Fibroblast of upper back skin (primary cell): ENCODE data around the gene GPD1.
"Not testable (repeated sequence)": the region's sequence is repeated elsewhere in the genome, so short reads cannot be mapped to it uniquely, and the experiment has no call there.

Experiments
- DNase-seq: peaks from one replicate; pipeline ENCODE4 v3.0.0-alpha.2; 2013

GPD1 gene

DNA sequence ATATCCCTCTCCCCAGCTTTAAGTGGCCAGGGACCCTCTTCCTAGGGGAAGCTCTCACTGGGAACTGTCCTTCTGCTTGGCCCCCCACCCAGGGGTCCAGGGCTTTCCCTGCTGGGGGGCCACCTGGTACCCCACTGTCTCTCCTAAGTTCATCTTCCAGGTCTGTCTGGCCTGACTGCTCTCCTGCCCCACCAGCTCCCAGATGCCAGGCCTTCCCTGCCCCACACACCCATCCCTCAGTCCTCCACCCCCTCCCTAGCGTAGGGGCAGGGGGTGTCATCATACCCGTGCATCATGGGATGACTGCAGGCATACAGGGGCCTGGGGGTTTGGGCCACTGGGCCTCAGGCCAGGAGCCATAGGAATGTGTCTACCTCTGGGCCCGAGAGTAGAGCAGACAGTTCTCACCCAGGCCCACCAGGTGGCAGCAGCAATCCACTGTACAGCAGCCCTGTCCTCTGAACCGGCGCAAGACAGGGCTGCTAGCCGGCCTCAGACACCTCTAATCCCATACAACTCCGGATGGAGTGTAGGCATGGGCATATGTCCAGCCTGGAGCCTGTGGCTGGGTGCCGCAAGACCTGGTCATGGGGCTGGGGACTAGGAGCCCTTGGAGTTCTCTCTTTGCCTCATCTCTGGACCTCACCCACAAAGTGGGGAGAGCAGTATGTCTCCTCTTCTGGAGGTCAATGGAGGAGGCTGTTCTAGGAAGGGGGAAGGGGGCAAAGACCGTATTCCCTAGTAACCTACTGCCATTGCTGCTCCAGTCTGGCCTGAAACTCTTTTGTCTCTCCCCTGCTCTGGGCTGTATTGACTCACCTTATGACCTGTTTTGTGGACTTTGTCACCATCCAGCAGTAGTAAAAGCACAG, 28.6 kb upstream of the GPD1 start:
- DNase-seq, result peak; percentile 82

DNA sequence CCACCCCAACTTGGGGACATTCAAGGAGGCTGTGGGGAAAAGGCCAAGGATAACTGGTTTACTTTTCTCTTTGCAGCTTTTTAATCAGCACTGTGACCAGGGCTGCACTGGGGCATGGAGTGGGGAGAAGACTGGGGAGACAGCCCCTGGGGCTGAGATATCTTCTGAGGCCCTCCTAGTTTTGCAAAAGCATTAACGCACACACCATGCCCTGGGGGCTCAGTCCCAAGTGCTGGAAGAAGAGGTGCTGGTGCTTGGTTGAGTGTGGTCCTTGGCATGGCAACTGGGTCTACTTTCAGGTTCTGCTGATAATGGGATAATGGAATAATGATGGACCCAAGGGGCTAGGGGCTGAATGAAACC, 28.0 kb upstream of the GPD1 start:
- no peak for DNase-seq

GRCh38 chr12:50077099-50077498, 26.7 kb upstream of the GPD1 start:
- DNase-seq, result no peak

DNA sequence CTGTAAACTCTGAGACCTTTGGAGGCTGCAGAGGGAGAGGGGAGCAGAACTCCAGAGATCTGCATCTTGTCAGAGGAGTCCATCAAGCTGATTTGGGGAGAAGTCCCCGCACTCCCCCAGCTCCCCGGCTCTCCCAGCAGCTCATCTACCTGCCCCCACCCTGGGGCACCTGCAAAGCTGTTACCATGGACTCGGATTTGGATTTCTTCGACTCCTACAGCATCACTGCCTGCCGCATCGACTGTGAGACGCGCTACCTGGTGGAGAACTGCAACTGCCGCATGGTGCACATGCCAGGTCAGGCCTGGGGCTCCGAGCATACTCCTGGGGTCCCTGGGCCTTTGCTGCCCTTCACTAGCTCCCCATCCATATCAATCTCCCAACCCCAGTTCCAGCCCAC, 25.5 kb upstream of the GPD1 start:
- DNase-seq, result no peak

DNA sequence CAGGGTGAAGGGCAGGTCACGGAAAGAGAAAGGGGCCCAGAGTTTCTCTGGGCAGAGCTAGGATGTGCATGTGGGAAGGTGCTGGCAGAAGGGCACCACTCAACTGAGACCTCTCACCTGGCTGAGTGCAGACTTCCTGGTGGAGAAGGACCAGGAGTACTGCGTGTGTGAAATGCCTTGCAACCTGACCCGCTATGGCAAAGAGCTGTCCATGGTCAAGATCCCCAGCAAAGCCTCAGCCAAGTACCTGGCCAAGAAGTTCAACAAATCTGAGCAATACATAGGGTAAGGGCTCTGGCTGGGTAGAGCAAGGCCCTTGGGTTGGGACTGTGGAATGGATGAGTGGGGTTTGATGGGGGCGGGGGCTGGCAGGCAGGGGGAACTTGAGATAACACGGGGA, 24.0 kb upstream of the GPD1 start:
- DNase-seq, result no peak

- no peak for DNase-seq
Measured at GRCh38 chr12:50081096-50081808, 22.6 kb upstream of the GPD1 start.

GRCh38 chr12:50082644-50083043, 21.2 kb upstream of the GPD1 start:
- no peak for DNase-seq

DNA sequence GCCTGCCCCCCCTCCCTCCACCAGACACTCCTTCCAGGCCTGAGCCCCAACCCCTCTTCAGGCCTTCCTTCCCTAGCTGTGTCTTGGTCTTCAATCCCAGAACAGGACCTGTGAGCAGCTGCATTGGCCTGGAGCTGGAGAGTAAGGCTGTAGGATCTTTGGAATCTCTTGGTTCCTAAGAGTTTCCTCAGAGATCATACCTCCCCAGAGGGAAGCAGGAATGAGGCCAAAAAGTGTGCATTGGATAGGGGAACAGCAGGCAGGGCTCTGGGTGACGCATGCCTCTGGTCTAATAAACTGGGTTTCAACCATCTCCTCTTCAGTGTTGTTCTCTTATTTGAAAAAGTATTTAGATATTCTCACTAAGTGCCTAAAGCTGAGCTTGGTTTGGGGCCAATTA, 20.5 kb upstream of the GPD1 start:
- no peak for DNase-seq

DNA sequence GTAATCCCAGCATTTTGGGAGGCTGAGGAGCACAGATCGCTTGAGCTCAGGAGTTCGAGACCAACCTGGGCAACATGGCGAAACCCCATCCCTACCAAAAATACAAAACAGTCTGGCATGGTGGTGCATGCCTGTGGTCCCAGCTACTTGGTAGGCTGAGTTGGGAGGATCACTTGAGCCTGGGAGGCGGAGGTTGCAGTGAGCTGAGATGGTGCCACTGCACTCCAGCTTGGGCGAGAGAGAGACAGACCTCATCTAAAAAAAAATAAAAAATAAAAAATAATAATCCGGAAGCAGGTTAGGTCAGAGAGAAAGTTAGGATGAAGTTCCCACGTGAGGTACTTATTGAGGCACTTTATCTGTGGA, 19.4 kb upstream of the GPD1 start:
- not testable (repeated sequence) for DNase-seq

- DNase-seq, result peak; percentile 91
Measured at GRCh38 chr12:50084775-50085614, 18.8 kb upstream of the GPD1 start, which contains the start of gene SMARCD1. SMARCD1 (plus strand) TSS chr12:50085342; CDS start chr12:50085370, 28 bp downstream.

DNA sequence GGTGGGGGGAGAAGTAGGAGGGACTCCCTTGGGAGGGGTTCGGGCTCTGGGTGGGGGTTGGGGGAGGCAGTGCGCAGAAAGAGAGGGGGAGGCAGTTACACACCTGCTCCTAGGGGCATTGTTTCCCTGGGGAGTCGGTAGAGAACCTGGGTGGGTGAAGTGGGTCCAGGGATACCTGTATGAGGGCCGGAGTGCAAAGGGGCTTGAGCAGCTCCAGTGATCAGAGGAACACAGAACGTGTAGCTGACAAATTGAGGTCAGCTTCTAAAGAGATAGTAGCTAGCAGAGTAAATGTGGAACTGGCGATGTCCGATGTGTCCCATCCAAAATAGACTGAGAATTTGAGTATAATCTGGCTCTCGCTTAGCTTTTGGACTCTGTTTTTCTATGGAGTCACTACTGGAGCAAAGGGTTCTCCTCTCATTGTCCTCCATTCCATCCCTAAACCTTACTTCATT, 18.2 kb upstream of the GPD1 start:
- no peak for DNase-seq

GRCh38 chr12:50086148-50086547, 17.7 kb upstream of the GPD1 start:
- no peak for DNase-seq

DNA sequence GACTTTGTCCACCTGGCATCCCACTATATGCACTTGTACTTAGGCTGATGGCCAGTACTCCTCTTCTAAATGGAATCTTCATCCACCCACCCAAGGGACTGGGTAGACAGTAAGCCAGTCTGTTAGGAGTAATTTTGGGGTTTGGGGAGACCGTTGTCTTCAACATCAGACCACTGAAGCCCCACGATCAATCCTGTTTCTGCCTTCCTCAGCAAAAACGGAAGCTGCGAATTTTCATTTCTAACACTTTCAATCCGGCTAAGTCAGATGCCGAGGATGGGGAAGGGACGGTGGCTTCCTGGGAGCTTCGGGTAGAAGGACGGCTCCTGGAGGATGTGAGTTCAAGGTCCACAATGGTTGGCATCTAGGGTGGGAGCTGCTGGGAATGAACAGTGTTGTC, 16.7 kb upstream of the GPD1 start:
- no peak for DNase-seq

DNA sequence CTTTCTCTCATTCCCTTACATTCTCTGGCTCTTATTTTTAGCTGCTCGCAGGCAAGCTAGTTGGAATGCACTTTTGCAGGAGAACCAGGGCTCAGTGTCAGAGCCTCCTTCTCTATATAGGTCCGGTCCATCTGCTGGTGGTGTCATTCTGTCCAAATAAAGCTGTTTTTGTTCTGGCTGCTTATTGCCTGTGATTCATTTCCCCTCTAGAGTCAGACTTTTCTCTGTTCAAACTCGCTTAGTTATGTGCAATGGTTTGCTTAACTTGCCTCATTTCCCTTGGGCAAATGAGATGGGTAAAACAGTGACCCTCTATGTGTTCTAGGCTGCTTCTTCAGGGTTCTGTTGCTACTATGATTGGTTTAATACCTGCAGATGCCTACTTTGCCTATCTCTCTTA, 15.8 kb upstream of the GPD1 start:
- peak; percentile 59 for DNase-seq

DNA sequence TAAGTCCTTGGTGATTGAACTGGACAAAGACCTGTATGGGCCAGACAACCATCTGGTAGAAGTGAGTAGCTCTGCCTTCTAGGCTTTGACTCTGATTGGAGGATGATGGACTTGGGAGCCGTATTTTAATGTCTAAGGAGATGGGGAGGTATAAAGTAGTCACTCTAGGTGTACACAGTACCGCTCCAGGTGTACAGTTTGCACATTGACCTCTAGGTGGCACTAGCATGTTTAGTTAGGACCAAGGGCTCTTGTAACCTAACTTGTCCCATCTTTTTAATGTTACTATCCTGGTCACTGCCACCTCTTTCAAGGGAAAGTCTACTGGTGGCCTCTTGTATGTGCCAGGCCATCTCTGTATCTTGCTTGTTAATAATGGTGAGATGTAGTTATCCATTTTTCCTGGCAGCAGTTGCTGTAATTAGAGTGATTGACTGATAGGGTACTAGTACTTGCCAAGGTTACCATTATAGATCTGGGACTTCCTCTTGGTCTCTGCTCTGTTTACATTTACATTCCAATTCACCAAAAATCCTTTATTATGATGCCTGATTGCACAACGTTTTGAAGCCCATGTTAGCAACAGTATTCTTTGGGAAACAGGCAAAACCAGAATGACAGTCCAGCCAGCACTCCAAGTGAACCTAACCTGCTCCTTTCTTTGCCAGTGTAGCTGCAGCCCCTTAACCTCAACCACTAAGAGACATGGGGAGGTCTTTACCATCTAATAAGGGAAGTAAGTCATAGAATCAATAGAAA, 15.1 kb upstream of the GPD1 start:
- DNase-seq, result peak; percentile 45

GRCh38 chr12:50089730-50090129, 14.1 kb upstream of the GPD1 start:
- no peak for DNase-seq

GRCh38 chr12:50090391-50090790, 13.4 kb upstream of the GPD1 start:
- no peak for DNase-seq

- no peak for DNase-seq
Measured at GRCh38 chr12:50097952-50098351, 5.9 kb upstream of the GPD1 start.

- no peak for DNase-seq
Measured at GRCh38 chr12:50099302-50100008, 4.4 kb upstream of the GPD1 start.

GRCh38 chr12:50100561-50100960, 3.2 kb upstream of the GPD1 start:
- DNase-seq, result no peak

- DNase-seq, result peak; percentile 55
Measured at GRCh38 chr12:50101663-50102062, 2.1 kb upstream of the GPD1 start.

DNA sequence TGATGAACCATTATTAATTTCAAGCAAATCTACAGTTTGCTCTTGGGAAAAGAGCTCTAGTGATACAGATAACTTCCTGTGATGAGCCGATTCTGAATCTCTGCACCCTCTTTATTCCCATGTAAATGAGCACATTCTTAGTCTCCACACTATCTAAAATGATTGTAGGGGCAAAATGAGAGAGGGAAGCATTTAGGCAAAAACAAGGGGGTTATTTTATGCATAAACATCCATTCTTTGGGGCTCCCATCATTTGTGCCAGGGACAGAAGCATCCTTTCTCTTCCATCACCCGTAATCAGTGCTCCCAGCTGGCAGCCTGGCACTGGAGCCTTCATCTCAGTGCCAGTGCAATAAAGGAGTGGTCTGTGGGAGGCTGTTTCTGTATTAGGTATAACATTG, 1.7 kb upstream of the GPD1 start:
- no peak for DNase-seq
